ENCODE results near the gene PLTP.

DNA sequence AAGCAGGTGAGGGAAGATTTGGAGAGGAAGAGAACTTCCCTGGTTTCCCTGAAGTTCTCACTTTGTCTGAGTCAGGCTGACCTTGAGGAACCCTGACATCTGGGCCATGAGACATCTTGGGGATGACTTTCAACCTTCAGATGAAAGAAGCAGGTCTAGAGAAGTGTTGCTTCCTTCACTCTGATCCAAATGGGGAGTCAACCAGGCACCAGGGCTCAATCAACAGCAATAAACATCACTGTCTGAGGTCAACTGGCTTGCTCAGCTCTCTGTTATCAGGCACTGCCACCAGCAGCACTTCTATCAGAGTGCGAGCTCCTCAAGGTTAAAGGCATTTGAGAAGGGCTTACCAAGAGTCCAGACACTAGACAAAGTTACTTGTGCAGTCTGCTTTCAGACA, 61.0 kb downstream of the PLTP start:
- TF ChIP-seq, protein P1, sequence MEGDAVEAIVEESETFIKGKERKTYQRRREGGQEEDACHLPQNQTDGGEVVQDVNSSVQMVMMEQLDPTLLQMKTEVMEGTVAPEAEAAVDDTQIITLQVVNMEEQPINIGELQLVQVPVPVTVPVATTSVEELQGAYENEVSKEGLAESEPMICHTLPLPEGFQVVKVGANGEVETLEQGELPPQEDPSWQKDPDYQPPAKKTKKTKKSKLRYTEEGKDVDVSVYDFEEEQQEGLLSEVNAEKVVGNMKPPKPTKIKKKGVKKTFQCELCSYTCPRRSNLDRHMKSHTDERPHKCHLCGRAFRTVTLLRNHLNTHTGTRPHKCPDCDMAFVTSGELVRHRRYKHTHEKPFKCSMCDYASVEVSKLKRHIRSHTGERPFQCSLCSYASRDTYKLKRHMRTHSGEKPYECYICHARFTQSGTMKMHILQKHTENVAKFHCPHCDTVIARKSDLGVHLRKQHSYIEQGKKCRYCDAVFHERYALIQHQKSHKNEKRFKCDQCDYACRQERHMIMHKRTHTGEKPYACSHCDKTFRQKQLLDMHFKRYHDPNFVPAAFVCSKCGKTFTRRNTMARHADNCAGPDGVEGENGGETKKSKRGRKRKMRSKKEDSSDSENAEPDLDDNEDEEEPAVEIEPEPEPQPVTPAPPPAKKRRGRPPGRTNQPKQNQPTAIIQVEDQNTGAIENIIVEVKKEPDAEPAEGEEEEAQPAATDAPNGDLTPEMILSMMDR (IDR thresholded peaks at IDR 0.05) = no peak
- TF ChIP-seq POLR2AphosphoS5 (IDR thresholded peaks at IDR 0.05; ENCODE audit: low read depth, low read length) (no peak), TCF7L2 (IDR thresholded peaks at IDR 0.05; ENCODE audit: low read depth, low read length) (no peak), SIN3A (IDR thresholded peaks at IDR 0.05; ENCODE audit: borderline replicate concordance, insufficient read depth, low read depth, low read length) (no peak)
- TF ChIP-seq, protein P2, sequence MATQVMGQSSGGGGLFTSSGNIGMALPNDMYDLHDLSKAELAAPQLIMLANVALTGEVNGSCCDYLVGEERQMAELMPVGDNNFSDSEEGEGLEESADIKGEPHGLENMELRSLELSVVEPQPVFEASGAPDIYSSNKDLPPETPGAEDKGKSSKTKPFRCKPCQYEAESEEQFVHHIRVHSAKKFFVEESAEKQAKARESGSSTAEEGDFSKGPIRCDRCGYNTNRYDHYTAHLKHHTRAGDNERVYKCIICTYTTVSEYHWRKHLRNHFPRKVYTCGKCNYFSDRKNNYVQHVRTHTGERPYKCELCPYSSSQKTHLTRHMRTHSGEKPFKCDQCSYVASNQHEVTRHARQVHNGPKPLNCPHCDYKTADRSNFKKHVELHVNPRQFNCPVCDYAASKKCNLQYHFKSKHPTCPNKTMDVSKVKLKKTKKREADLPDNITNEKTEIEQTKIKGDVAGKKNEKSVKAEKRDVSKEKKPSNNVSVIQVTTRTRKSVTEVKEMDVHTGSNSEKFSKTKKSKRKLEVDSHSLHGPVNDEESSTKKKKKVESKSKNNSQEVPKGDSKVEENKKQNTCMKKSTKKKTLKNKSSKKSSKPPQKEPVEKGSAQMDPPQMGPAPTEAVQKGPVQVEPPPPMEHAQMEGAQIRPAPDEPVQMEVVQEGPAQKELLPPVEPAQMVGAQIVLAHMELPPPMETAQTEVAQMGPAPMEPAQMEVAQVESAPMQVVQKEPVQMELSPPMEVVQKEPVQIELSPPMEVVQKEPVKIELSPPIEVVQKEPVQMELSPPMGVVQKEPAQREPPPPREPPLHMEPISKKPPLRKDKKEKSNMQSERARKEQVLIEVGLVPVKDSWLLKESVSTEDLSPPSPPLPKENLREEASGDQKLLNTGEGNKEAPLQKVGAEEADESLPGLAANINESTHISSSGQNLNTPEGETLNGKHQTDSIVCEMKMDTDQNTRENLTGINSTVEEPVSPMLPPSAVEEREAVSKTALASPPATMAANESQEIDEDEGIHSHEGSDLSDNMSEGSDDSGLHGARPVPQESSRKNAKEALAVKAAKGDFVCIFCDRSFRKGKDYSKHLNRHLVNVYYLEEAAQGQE (IDR thresholded peaks at IDR 0.05; ENCODE audit: insufficient read depth in 1 of 2, low read depth in 2 of 2, low read length in 1 of 2) = no peak

Data from Panc1 (cell line).